ENCODE measurements around the gene NAA10.

Gene NAA10

DNA sequence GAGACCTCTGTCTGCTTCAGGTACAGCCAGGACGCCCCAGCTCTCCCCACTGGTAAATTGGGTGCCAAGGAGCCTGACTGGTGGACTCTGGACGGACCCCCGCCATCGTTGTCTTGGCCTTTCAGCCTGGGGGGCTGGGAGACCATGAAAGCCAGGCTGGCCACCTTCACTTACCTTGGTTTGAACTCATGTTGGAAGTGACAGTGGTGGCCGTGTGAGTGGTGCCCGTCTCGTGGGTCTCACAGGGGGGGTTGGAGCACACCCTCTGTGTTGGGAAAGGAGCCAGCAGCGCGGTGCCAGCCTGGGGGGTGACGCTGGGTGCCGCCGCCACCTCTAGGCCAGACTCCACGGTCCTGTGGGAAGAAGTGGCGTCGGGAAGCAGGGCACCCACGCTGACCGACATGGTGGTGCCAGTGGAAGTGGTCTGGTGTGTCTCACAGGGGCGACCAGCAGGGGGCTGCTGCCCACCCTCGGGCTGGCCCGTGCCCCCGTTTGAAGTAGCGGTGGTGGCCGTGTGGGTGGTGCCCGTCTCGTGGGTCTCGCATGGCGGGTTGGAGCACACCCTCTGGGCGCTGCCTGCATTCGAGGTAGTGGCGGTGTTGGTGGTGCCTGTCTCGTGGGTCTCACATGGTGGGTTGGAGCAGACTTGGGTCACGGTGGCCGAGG lies 19.2 kb upstream of the NAA10 start:
- TF ChIP-seq NFIC (IDR thresholded peaks at IDR 0.05): no peak
- TF ChIP-seq EGR1 (IDR thresholded peaks at IDR 0.05): no peak
- TF ChIP-seq, protein P1, sequence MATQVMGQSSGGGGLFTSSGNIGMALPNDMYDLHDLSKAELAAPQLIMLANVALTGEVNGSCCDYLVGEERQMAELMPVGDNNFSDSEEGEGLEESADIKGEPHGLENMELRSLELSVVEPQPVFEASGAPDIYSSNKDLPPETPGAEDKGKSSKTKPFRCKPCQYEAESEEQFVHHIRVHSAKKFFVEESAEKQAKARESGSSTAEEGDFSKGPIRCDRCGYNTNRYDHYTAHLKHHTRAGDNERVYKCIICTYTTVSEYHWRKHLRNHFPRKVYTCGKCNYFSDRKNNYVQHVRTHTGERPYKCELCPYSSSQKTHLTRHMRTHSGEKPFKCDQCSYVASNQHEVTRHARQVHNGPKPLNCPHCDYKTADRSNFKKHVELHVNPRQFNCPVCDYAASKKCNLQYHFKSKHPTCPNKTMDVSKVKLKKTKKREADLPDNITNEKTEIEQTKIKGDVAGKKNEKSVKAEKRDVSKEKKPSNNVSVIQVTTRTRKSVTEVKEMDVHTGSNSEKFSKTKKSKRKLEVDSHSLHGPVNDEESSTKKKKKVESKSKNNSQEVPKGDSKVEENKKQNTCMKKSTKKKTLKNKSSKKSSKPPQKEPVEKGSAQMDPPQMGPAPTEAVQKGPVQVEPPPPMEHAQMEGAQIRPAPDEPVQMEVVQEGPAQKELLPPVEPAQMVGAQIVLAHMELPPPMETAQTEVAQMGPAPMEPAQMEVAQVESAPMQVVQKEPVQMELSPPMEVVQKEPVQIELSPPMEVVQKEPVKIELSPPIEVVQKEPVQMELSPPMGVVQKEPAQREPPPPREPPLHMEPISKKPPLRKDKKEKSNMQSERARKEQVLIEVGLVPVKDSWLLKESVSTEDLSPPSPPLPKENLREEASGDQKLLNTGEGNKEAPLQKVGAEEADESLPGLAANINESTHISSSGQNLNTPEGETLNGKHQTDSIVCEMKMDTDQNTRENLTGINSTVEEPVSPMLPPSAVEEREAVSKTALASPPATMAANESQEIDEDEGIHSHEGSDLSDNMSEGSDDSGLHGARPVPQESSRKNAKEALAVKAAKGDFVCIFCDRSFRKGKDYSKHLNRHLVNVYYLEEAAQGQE (IDR thresholded peaks at IDR 0.05; ENCODE audit: low read depth): no peak

DNA sequence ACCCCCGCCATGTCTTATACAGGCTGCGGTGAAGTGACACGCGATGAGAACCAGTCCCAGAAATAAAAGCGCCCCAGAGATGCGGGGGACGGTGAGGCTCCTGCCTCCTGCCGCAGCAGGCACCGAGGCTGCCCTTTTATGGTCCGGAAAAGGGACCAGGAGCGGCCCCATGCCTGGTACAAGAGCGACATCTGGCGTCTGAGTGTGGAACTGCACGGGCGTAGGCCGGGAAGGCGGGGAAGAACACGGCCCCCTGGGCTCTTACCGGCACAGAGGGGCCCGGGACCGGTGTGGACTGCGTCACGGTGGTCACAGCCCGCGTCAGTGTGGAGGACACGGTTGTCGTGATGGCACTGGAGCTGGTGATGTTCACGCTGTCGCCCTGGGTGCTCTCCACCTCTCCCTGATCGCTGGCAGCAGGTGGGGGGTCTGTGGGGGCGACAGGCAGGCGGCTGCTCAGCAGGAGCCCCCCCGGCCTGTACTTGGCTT lies 18.5 kb upstream of the NAA10 start:
- TF ChIP-seq, protein P2, sequence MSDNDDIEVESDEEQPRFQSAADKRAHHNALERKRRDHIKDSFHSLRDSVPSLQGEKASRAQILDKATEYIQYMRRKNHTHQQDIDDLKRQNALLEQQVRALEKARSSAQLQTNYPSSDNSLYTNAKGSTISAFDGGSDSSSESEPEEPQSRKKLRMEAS (IDR thresholded peaks at IDR 0.05): no peak; the same call in 1 of the 2 replicates
- TF ChIP-seq RAD21 (IDR thresholded peaks at IDR 0.05; ENCODE audit: low read depth) (peak; percentile 59), EP300 (IDR thresholded peaks at IDR 0.05; ENCODE audit: borderline replicate concordance) (no peak)
- TF ChIP-seq, protein P1 (IDR thresholded peaks at IDR 0.05; ENCODE audit: low read depth): no peak

DNA sequence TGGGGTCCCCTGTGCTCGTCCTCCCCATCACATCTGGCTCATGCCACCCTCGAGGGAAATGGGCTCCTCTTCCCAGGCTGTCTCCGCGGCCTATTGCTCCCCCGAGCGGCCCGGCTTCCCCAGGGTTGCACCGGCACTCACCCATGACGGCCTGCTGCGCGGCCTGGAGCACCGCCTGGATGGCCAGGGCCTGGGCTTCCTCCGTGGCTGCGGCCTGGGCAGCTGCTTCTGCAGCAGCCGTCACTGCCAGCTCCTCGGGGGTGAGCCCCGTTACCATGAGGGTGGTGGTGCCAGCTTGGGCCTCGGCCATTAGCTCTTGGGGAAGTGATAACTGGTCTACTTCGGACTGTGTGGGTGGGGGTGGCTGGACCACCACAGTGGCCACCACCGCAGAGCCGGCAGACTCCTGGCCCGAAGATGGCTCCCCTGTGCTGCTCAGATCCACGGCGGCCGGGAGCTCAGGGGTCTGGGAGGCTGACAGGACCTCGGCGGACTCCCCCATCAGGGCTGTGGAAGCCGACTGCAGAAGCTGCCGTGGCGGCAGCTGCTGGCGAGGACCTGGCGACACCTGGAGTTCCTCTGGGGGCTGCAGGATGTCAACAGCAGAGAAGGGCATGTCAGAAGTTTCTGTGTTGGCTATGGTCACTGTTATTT lies 17.7 kb upstream of the NAA10 start:
- TF ChIP-seq TEAD4 (IDR thresholded peaks at IDR 0.05) (no peak), EGR1 (IDR thresholded peaks at IDR 0.05) (no peak), YY1 (IDR thresholded peaks at IDR 0.05; ENCODE audit: low read depth) (no peak), RAD21 (IDR thresholded peaks at IDR 0.05; ENCODE audit: low read depth) (no peak), TCF12 (IDR thresholded peaks at IDR 0.05; ENCODE audit: low read depth) (no peak), FOXM1 (IDR thresholded peaks at IDR 0.05; ENCODE audit: borderline replicate concordance, low read depth) (no peak), CREB1 (IDR thresholded peaks at IDR 0.05; ENCODE audit: low read depth) (no peak), NFIC (IDR thresholded peaks at IDR 0.05) (no peak), CEBPB (IDR thresholded peaks at IDR 0.05) (no peak), EP300 (IDR thresholded peaks at IDR 0.05; ENCODE audit: borderline replicate concordance) (no peak), ZBTB7A (IDR thresholded peaks at IDR 0.05; ENCODE audit: low read depth) (no peak), TAF1 (IDR thresholded peaks at IDR 0.05; ENCODE audit: low read depth) (no peak)
- TF ChIP-seq, protein P2 (IDR thresholded peaks at IDR 0.05): no peak
- TF ChIP-seq, protein P3, sequence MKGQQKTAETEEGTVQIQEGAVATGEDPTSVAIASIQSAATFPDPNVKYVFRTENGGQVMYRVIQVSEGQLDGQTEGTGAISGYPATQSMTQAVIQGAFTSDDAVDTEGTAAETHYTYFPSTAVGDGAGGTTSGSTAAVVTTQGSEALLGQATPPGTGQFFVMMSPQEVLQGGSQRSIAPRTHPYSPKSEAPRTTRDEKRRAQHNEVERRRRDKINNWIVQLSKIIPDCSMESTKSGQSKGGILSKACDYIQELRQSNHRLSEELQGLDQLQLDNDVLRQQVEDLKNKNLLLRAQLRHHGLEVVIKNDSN (IDR thresholded peaks at IDR 0.05): no peak
- TF ChIP-seq, protein P1 (IDR thresholded peaks at IDR 0.05; ENCODE audit: low read depth): no peak

DNA sequence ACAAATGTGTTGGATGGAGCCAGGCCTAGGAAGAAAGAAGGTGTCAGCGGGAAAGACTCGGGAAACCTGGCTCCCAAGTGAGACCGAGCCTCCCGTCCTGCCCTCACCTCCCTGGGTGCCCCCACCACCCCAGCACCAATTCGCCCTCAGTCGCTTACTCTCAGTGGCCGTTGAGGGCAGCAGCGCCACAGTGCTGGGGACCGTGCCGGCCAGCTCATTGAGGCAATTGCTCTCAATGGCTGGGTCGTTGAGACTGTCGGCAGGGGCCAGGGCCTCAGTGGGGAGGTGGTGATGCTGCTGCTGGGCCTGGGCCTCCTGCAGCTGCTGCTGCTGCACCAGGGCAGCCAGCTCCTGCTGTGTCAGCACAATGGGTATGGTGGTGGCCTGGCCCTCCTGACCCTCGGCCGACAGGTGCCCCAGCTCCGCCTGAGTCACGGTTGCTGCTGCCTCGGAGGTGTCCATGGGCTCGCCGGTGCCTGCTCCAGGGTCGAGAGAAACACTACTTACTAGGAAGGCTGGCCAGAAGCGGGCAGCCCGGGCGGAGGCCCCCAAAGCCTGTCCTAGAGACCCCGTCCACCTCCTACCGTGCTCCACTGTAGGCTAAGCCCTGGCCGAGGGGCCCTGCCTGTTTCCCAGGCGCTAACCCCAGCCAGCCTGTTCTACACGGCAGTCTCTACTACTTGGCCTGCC lies 17.0 kb upstream of the NAA10 start:
- TF ChIP-seq RAD21 (IDR thresholded peaks at IDR 0.05; ENCODE audit: low read depth) (no peak), ZBTB7A (IDR thresholded peaks at IDR 0.05; ENCODE audit: low read depth) (no peak), CREB1 (IDR thresholded peaks at IDR 0.05; ENCODE audit: low read depth) (no peak), NFIC (IDR thresholded peaks at IDR 0.05) (no peak), CEBPB (IDR thresholded peaks at IDR 0.05) (no peak), FOXM1 (IDR thresholded peaks at IDR 0.05; ENCODE audit: borderline replicate concordance, low read depth) (no peak), EGR1 (IDR thresholded peaks at IDR 0.05) (no peak), TCF12 (IDR thresholded peaks at IDR 0.05; ENCODE audit: low read depth) (no peak), EP300 (IDR thresholded peaks at IDR 0.05; ENCODE audit: borderline replicate concordance) (no peak), YY1 (IDR thresholded peaks at IDR 0.05; ENCODE audit: low read depth) (no peak), TEAD4 (IDR thresholded peaks at IDR 0.05) (no peak), TAF1 (IDR thresholded peaks at IDR 0.05; ENCODE audit: low read depth) (no peak)
- TF ChIP-seq, protein P2 (IDR thresholded peaks at IDR 0.05): no peak
- TF ChIP-seq, protein P3 (IDR thresholded peaks at IDR 0.05): no peak
- TF ChIP-seq, protein P1 (IDR thresholded peaks at IDR 0.05; ENCODE audit: low read depth): no peak

Measured in Ishikawa (cell line).